Measurements from ENCODE around the gene DNMT1. TPM values are rescaled to one million over a fixed set of nuclear protein-coding genes. Genes with fewer than 3 reads are reported as not detected.

Gene DNMT1
- total RNA-seq, 2 donors from 2014 or later = 17.9 to 36.6 TPM

GRCh38 chr19:10114651-10115391, 79.9 kb downstream of the DNMT1 start:
- intact Hi-C loops (cut with DNase I) = loop anchor here (5.0 kb wide), 1 partner anchor 188 kb away; no protein-coding TSS in a partner anchor
- ATAC-seq (no peak), DNase-seq (no peak)
- Histone ChIP-seq H3K9me3 (no peaks in the 10 kb centered on the region), H3K27ac (no peak overlapping the region), H3K27me3 (no peaks in the 10 kb centered on the region), H3K4me3 (no peak overlapping the region), H3K36me3 (replicated peaks in 1 of 2; ENCODE audit: insufficient read depth in 1 of 2, low read depth in 2 of 2) (peaks cover 22 to 40% of the 10 kb centered on the region in 2 donors), H3K4me1 (peaks cover 26% of the 10 kb centered on the region)
- TF ChIP-seq CTCF (IDR thresholded peaks at IDR 0.05) = no peak
- no peak for TF ChIP-seq POLR2A (IDR thresholded peaks at IDR 0.05)
- 70 to 81% methylated on average over 8 to 21 of the region's 26 CpGs for WGBS, 2 donors

- no peak for TF ChIP-seq CTCF (IDR thresholded peaks at IDR 0.05)
- TF ChIP-seq POLR2A (IDR thresholded peaks at IDR 0.05) = no peak
- H3K4me3 ChIP-seq = no peak overlapping the region
- H3K9me3 ChIP-seq = no peaks in the 10 kb centered on the region
- H3K27me3 ChIP-seq = no peaks in the 10 kb centered on the region
- peak in 1 of 4 donors; percentile 40 for DNase-seq
- peaks cover 24 to 44% of the 10 kb centered on the region in 2 donors for H3K36me3 ChIP-seq (replicated peaks in 1 of 2; ENCODE audit: insufficient read depth in 1 of 2, low read depth in 2 of 2)
- ATAC-seq = peak; percentile 5
- H3K27ac ChIP-seq = no peak overlapping the region
- WGBS, 2 donors = 80 to 88% methylated on average over 10 to 32 of the region's 43 CpGs
- H3K4me1 ChIP-seq = peaks cover 25% of the 10 kb centered on the region
- intact Hi-C loops (cut with DNase I) = loop anchor here (5.0 kb wide), 1 partner anchor 187 kb away; no protein-coding TSS in a partner anchor
Observed at GRCh38 chr19:10113964-10114650, 80.6 kb downstream of the DNMT1 start.

DNA sequence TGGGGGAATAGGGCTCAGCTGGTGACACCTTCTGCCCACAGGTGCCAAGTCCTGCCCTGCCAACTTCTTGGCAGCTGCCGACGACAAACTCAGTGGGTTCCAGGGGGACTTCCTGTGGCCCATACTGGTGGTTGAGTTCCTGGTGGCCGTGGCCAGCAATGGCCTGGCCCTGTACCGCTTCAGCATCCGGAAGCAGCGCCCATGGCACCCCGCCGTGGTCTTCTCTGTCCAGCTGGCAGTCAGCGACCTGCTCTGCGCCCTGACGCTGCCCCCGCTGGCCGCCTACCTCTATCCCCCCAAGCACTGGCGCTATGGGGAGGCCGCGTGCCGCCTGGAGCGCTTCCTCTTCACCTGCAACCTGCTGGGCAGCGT, 81.2 kb downstream of the DNMT1 start:
- H3K4me1 ChIP-seq = peaks cover 20% of the 10 kb centered on the region
- intact Hi-C loops (cut with DNase I) = loop anchor here (5.0 kb wide), 1 partner anchor 186 kb away; no protein-coding TSS in a partner anchor
- H3K27ac ChIP-seq = peak overlapping the region in 3 of 4 donors; percentile 27 to 57 (median 52)
- peaks cover 24 to 44% of the 10 kb centered on the region in 2 donors for H3K36me3 ChIP-seq (replicated peaks in 1 of 2; ENCODE audit: insufficient read depth in 1 of 2, low read depth in 2 of 2)
- no peak overlapping the region for H3K4me3 ChIP-seq
- no peaks in the 10 kb centered on the region for H3K27me3 ChIP-seq
- ATAC-seq = peak; percentile 4
- DNase-seq = peak in 2 of 4 donors; percentile 29 to 42
- whole genome bisulfite sequencing, 2 donors = 60 to 71% methylated on average over 8 to 18 of the region's 19 CpGs
- no peak for TF ChIP-seq CTCF (IDR thresholded peaks at IDR 0.05)
- TF ChIP-seq POLR2A (IDR thresholded peaks at IDR 0.05) = no peak
- no peaks in the 10 kb centered on the region for H3K9me3 ChIP-seq

DNA sequence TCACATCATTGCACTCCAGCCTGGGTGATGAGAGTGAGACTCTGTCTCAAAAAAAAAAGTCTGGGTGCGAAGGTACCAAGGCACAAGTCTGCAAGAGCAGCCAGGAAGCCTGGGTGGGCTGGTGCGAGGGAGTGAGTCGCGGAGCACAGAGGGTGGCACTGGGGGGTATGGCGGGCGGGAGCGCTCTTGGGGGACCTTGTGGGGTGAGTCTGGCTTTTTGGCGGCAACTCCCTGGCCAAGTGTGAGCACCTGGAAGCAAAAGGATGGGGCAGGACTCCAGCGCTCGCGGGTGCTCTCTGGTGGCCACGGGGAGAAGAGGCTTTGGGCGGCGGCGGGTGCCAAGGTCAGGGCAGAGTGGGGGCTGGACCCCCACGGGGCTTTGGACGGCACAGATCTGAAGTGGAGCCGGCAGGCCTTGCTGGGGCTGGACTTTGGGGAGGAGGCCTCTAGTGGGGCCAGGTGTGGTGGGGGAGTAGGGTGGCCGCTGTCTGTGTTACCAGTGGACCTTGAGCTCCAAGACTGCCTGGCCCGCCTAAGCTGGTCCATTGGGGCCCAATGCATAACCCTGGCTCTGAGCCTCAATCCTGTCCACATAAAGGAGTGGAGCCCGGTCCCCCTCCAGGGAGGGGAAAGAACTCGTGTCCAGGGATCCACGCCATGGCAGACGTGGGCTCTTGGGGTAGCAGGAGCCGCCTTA, 81.7 kb downstream of the DNMT1 start:
- intact Hi-C loops (cut with DNase I) = loop anchor here (5.0 kb wide), 1 partner anchor 186 kb away; no protein-coding TSS in a partner anchor

More for the DNA sequence above, 81.7 kb downstream of the DNMT1 start:
- 18 to 28% methylated on average over 7 to 25 of the region's 25 CpGs for WGBS, 2 donors
- ATAC-seq = peak; percentile 66
- H3K4me1 ChIP-seq = peaks cover 15% of the 10 kb centered on the region
- H3K4me3 ChIP-seq = no peak overlapping the region
- peak; percentile 56 to 71 (median 66) for DNase-seq
- peaks cover 30 to 48% of the 10 kb centered on the region in 2 donors for H3K36me3 ChIP-seq (replicated peaks in 1 of 2; ENCODE audit: insufficient read depth in 1 of 2, low read depth in 2 of 2)
- H3K27ac ChIP-seq = peak overlapping the region in 3 of 4 donors; percentile 27 to 57 (median 52)
- H3K27me3 ChIP-seq = no peaks in the 10 kb centered on the region
- TF ChIP-seq POLR2A (IDR thresholded peaks at IDR 0.05) (no peak), CTCF (IDR thresholded peaks at IDR 0.05) (peak; percentile 54 to 79 (median 64))
- H3K9me3 ChIP-seq = no peaks in the 10 kb centered on the region

Measured in body of pancreas (tissue), 4 donors.